ENCODE measurements around the gene NINJ2. TPM values are rescaled to one million over a fixed set of nuclear protein-coding genes. Genes with fewer than 3 reads are reported as not detected.

The NINJ2 gene
- total and polyA plus RNA-seq, 10 of the 15 experiments (the other 5 are each of a cell fraction or from before 2014, with no cell fraction given): 8.9 to 51.6 (median 21.3) TPM

DNA sequence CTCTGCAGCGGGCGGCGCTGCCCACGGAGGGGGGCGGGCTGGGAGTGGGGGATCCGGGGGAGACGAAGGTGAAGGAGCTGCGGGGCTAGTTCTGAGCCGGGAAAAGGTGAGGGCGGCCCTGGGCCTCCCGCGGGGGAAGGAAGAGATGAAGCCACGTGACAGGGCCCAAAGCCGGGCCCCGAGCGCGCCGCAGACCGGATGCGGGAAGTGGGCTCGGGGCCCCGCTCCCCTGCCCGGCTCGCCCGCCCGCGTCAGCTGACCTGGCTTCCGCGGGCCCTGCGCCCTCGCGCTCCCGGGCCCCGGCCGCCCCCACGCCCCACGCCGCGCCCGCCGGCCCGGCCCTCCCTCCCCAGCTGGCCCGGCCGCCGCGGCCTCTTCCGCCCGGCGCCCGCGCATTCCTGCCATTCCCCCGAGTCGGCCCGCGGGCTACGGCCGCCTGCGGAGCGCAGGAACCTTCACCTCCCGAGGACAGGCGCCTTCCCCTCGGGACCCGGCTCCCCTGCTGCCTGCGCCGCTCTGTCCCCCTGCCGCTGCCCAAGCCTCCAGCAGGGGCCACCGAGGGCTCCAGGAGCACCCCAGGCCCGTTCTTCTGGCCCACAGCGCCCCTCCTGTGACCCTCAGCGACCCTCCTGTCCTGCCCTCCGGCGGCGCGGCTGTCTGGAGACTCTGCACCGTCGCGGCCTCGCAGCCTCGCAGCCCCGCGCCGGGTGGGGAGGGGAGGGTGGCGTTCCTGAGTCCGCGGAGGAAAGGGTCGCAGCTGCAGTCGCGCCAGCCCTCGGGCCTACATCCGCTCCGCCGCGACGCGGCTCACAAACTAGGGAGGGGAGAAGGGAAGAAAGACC lies 20.4 kb downstream of the NINJ2 start:
- Histone ChIP-seq H3K9me3 (replicated peaks; ENCODE audit: control insufficient read depth, insufficient read depth, low read length) (no peaks in the 10 kb centered on the region), H3K36me3 (ENCODE audit: control insufficient read depth in 2 of 2, insufficient read depth in 2 of 2, low read length in 1 of 2) (peaks cover 0 to 8% of the 10 kb centered on the region in 2 experiments; a peak in 1 of 4 replicates), H3K4me1 (ENCODE audit: control insufficient read depth, insufficient read depth, low read length) (peaks cover 57% of the 10 kb centered on the region), H4K20me1 (ENCODE audit: control insufficient read depth, insufficient read depth) (no peaks in the 10 kb centered on the region), H3K4me3 (peak overlapping the region; percentile 82), H3K27ac (ENCODE audit: control insufficient read depth, insufficient read depth) (peak overlapping the region; percentile 86), H3K79me2 (ENCODE audit: control insufficient read depth, insufficient read depth, low read length) (peaks cover 23% of the 10 kb centered on the region), H3K27me3 (replicated peaks in 1 of 2; ENCODE audit: control insufficient read depth in 2 of 2, insufficient read depth in 2 of 2, low read length in 1 of 2) (no peaks in the 10 kb centered on the region), H3K9ac (ENCODE audit: control insufficient read depth, insufficient read depth, low read length) (peak overlapping the region; percentile 89), H3K4me2 (ENCODE audit: control insufficient read depth, insufficient read depth) (peak overlapping the region; percentile 92), H2AFZ (ENCODE audit: control insufficient read depth, low read depth, low read length) (peak overlapping the region; percentile 58)
- 2% methylated on average over 55 of the region's 95 CpGs for WGBS (ENCODE audit: insufficient coverage, insufficient replicate concordance, low lambda C conversion rate, missing lambda C conversion rate)
- ATAC-seq (peak; percentile 82), FAIRE-seq (no peak), DNase-seq (ENCODE audit: low read depth, low spot score) (no peak)
- intact Hi-C loops (cut with micrococcal nuclease; ENCODE audit: unreplicated experiment): loop anchor here (1.0 kb wide), 1 partner anchor 26 kb away; no protein-coding TSS in a partner anchor
- ChIA-PET SMC1A (ENCODE audit: uncharacterized antibody, unreplicated experiment) (interaction anchor here (1.0 to 3.7 kb wide), 9 partner anchors 10 to 174 kb away, joined by 3 to 22 read pairs (median 4); no protein-coding TSS in a partner anchor), RAD21 (ENCODE audit: unreplicated experiment) (interaction anchor here (0.9 to 6.1 kb wide), 12 partner anchors 10 to 159 kb away, joined by 3 to 49 read pairs (median 5); partner anchors contain the start of gene WNK1), CTCF (interaction anchor here (0.7 to 1.4 kb wide), 6 partner anchors 12 to 67 kb away, joined by 3 to 6 read pairs (median 4); no protein-coding TSS in a partner anchor), POLR2A (interaction anchor here (0.8 to 5.9 kb wide), 10 partner anchors 10 to 108 kb away, joined by 3 to 47 read pairs (median 8); partner anchors contain the start of gene WNK1)
- BruUV-seq (replicated peaks): no TSS peak
- in situ Hi-C loops (cut with MboI): no loop called here
- no peak for TF ChIP-seq SMC3 (IDR thresholded peaks at IDR 0.05; ENCODE audit: borderline replicate concordance, low read length)
- no peak for TF ChIP-seq GABPA (IDR thresholded peaks at IDR 0.05; ENCODE audit: low read depth)
- peak; percentile 68 for TF ChIP-seq NR2F1 (conservative IDR thresholded peaks at IDR 0.05)
- no peak for TF ChIP-seq SIN3A (IDR thresholded peaks at IDR 0.05; ENCODE audit: low read depth, low read length)
- peak; percentile 84 to 94 for TF ChIP-seq BHLHE40 (IDR thresholded peaks at IDR 0.05; ENCODE audit: borderline replicate concordance in 1 of 2, low read depth in 2 of 2, low read length in 1 of 2)
- TF ChIP-seq HCFC1 (IDR thresholded peaks at IDR 0.05; ENCODE audit: low read length): no peak; the same call in 1 of the 2 replicates
- TF ChIP-seq CREM (IDR thresholded peaks at IDR 0.05; ENCODE audit: low read depth): no peak
- TF ChIP-seq, protein P1, sequence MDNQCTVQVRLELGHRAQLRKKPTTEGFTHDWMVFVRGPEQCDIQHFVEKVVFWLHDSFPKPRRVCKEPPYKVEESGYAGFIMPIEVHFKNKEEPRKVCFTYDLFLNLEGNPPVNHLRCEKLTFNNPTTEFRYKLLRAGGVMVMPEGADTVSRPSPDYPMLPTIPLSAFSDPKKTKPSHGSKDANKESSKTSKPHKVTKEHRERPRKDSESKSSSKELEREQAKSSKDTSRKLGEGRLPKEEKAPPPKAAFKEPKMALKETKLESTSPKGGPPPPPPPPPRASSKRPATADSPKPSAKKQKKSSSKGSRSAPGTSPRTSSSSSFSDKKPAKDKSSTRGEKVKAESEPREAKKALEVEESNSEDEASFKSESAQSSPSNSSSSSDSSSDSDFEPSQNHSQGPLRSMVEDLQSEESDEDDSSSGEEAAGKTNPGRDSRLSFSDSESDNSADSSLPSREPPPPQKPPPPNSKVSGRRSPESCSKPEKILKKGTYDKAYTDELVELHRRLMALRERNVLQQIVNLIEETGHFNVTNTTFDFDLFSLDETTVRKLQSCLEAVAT (IDR thresholded peaks at IDR 0.05): no peak
- TF ChIP-seq POLR2AphosphoS5 (IDR thresholded peaks at IDR 0.05; ENCODE audit: low read length): peak; percentile 34; the same call in 1 of the 2 replicates
- no peak for TF ChIP-seq FOS (IDR thresholded peaks at IDR 0.05; ENCODE audit: borderline replicate concordance, extremely low read depth, insufficient read length)
- 0 out of 2 replicates have a peak, but pooled peaks have one; percentile 1 for TF ChIP-seq RELB (IDR thresholded peaks at IDR 0.05; ENCODE audit: low read depth)
- 0 out of 2 replicates have a peak, but pooled peaks have one; percentile 7 for TF ChIP-seq TARDBP (IDR thresholded peaks at IDR 0.05; ENCODE audit: borderline replicate concordance)
- no peak for TF ChIP-seq MYC (IDR thresholded peaks at IDR 0.05; ENCODE audit: insufficient read depth, insufficient read length, insufficient replicate concordance, low read length, severe bottlenecking)
- no peak for TF ChIP-seq KDM1A (IDR thresholded peaks at IDR 0.05; ENCODE audit: borderline replicate concordance)
- TF ChIP-seq EGR1 (IDR thresholded peaks at IDR 0.05; ENCODE audit: borderline replicate concordance in 1 of 2, low read depth in 2 of 2, low read length in 2 of 2): peak in 1 of 2 experiments; percentile 73; a peak in 1 of 3 replicates
- TF ChIP-seq SPI1 (IDR thresholded peaks at IDR 0.05; ENCODE audit: borderline replicate concordance, insufficient read depth, low read depth, low read length): no peak
- TF ChIP-seq NR2C1 (IDR thresholded peaks at IDR 0.05): no peak
- TF ChIP-seq JUNB (IDR thresholded peaks at IDR 0.05): no peak
- TF ChIP-seq ATF2 (IDR thresholded peaks at IDR 0.05; ENCODE audit: low read length): no peak

Data from GM12878 (cell line).